Fibroblast of peridontal ligament (primary cell): Measurements from ENCODE around the gene FBXO8.

ENCODE experiments used
- DNase-seq: peaks from one replicate; pipeline ENCODE4 v3.0.0-alpha.2; 2010; ENCODE audit errors: extremely low read depth

FBXO8 gene

GRCh38 chr4:174248407-174248806, 35.1 kb downstream of the FBXO8 start:
- DNase-seq = no peak

- DNase-seq = no peak
Measured at GRCh38 chr4:174245714-174246113, 37.8 kb downstream of the FBXO8 start.

GRCh38 chr4:174244441-174244840, 39.0 kb downstream of the FBXO8 start:
- DNase-seq = no peak

- no peak for DNase-seq
Measured at GRCh38 chr4:174241162-174241561, 42.3 kb downstream of the FBXO8 start.

- no peak for DNase-seq
Measured at GRCh38 chr4:174236359-174236758, 47.1 kb downstream of the FBXO8 start.

GRCh38 chr4:174230680-174231079, 52.8 kb downstream of the FBXO8 start:
- DNase-seq = no peak

GRCh38 chr4:174230148-174230547, 53.3 kb downstream of the FBXO8 start:
- no peak for DNase-seq

- DNase-seq = no peak
Measured at GRCh38 chr4:174228988-174229387, 54.5 kb downstream of the FBXO8 start.

GRCh38 chr4:174225349-174226049, 58.0 kb downstream of the FBXO8 start:
- DNase-seq = no peak

GRCh38 chr4:174224550-174224949, 58.9 kb downstream of the FBXO8 start:
- DNase-seq = no peak

- DNase-seq = peak; percentile 30
Measured at GRCh38 chr4:174222266-174222872, 61.1 kb downstream of the FBXO8 start.

GRCh38 chr4:174218127-174218790, 65.2 kb downstream of the FBXO8 start:
- DNase-seq = no peak

- DNase-seq = peak; percentile 68
Measured at GRCh38 chr4:174217273-174218126, 66.0 kb downstream of the FBXO8 start.

- no peak for DNase-seq
Measured at GRCh38 chr4:174216799-174217272, 66.6 kb downstream of the FBXO8 start.

GRCh38 chr4:174215961-174216680, 67.3 kb downstream of the FBXO8 start:
- no peak for DNase-seq

GRCh38 chr4:174215057-174215456, 68.4 kb downstream of the FBXO8 start:
- no peak for DNase-seq

GRCh38 chr4:174214101-174214878, 69.2 kb downstream of the FBXO8 start:
- DNase-seq = no peak

GRCh38 chr4:174213731-174214100, 69.8 kb downstream of the FBXO8 start:
- peak; percentile 22 for DNase-seq

GRCh38 chr4:174212061-174212460, 71.4 kb downstream of the FBXO8 start:
- no peak for DNase-seq

- no peak for DNase-seq
Measured at GRCh38 chr4:174211622-174212044, 71.8 kb downstream of the FBXO8 start.
